CD4-positive, alpha-beta T cell treated with Interleukin-4 for 4 hours (primary cell): ENCODE measurements around the gene KRT38.

Experiments used
- DNase-seq: peaks from one replicate; pipeline ENCODE4 v3.0.0-alpha.2; 2020

KRT38 gene

DNA sequence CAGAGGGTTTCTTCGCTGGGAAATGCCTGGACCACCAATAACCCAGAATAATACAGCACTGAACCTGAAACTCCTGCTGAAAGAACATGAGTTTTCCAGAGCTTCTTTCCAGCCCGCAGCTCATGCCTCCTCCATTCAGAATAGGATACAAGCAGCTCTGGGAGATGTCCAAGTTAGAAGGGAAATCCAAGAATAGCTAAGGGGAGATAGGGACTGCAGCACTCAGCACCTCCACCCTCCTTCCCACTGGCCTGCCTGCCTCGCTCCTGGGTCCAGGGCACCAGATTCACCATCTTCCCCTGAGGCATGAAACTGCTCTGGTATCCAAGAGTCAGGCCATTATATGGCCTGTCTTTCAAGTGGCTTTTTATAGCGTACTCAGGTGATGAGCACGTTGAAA, 47.5 kb downstream of the KRT38 start:
- DNase-seq: no peak

GRCh38 chr17:41392278-41392677, 48.5 kb downstream of the KRT38 start:
- DNase-seq: no peak

DNA sequence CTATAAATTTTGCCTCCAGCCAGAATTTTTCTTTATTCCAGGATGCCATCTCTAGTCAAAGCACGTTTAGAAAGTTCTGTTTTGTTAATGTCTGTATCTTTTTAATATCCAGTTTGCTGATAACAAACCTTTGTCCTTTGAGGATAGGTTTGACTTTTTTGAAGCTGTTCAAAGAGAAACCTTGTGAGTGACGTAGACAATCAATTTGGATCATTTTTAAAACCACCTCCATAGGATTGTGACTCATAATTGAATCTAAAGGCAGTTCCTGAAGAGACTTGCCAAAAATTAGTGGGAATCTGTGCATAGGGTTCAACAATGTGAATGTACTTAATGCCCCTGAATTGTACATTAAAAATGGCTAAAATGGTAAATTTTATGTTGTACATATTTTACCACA, 49.2 kb downstream of the KRT38 start:
- DNase-seq: no peak

DNA sequence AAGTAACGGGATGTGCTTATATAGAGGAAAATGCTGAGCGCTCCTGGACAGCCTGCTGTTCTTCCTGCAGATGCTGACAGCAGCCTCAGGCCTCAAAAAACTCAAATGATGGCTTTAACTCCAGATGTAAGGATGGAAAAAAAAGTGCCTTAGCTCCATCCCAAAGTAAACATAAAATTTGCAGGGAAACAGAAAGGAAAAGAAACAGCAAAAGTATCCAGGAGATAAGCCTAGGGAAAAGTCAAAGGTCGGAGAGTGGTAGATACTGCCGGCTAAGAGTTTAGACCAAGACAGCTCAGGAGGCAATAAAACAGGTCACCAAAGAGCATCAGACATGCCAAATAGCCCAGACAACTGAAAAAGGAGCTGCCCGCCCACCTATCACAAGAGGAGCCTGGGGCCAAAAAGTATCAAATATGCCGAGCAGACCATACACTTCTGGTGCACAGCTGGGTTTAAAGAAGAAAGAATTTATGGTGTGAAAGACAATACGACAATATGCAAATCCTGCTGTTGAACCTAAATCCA, 50.3 kb downstream of the KRT38 start:
- DNase-seq: no peak

DNA sequence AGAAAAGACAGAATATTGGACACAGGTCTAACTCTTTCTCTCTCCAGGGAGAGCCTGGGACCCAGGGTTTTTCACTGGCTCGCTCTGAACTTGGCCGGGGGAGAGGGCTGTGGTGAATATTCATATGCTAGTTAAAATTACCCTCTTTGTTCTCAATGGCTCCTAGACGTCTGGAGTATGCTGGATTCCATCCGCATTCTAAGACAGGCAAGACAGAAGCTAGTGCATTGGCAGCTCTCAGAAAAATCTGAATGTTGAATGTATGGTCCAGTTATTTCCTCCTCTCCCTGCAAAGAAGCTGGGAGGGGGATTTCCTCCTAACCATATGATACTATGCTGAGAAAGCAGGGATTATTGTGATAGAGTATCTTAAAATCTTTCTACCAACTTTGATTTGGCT, 53.1 kb downstream of the KRT38 start:
- no peak for DNase-seq

DNA sequence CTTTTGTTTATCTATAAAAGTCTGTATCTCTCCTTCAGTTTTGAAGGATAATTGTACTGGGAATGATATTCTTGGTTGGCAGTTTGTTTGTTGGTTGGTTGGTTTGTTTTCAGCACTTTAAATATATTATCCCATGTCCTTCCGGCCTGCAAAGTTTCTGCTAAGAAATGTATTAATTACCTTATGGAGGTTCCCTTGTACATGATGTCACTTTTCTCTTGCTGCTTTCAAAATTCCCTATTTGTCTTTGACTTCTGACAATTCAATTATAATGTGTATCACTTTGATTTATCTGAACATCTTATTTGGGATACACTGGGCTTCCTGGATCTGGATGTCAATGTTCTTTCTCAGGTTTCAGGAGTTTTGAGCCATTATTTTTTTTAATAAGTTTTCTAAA, 54.6 kb downstream of the KRT38 start:
- no peak for DNase-seq
